Renal pelvis (tissue), 12 donors: ENCODE data around the gene C10orf62. TPM values are rescaled to one million over a fixed set of nuclear protein-coding genes. Genes with fewer than 3 reads are reported as not detected.
"Not testable (repeated sequence)": the region's sequence is repeated elsewhere in the genome, so short reads cannot be mapped to it uniquely, and the experiment has no call there.

Source experiments
- DNase-seq: peaks from one replicate; pipeline ENCODE4 v3.0.0-alpha.2; 2013
- long read RNA-seq, 16 experiments: transcript quantifications; one replicate each; lab custom pipeline, GENCODE V29; 2026
- polyA plus RNA-seq, 3 donors: library from polyadenylated mRNA; unstranded; fragments of 120-200 nt; gene quantifications; one replicate each; pipeline ENCODE4 v1.2.1, GENCODE V29; 2013; ENCODE audit not compliant: insufficient read length in 3 of 3

Gene C10orf62
- polyA plus RNA-seq: 1 to 10 TPM in 2 of 3 donors, under 1 TPM in 1; 0.31 to 3.5 (median 1.3) TPM
- long read RNA-seq, donor 1: 0 reads
- long read RNA-seq, donor 2: 0 reads
- long read RNA-seq, donor 3: 0 reads
- long read RNA-seq, donor 4: 0 reads
- long read RNA-seq, donor 5: 0 reads
- long read RNA-seq, donor 6, partial matches to known transcripts: 0 of 1 reads
- long read RNA-seq, donor 6, other reads (novel, unspliced or antisense): 0 of 1 reads
- long read RNA-seq, donor 7: 0 reads
- long read RNA-seq, donor 8: 0 reads
- long read RNA-seq, donor 9: 0 reads
- long read RNA-seq, donor 10: 0 reads
- long read RNA-seq, donor 11, partial matches to known transcripts: 0 of 1 reads
- long read RNA-seq, donor 11, other reads (novel, unspliced or antisense): 0 of 1 reads
- long read RNA-seq, donor 12, partial matches to known transcripts: 0 of 1 reads
- long read RNA-seq, donor 12, other reads (novel, unspliced or antisense): 0 of 1 reads
- long read RNA-seq, donor 13, partial matches to known transcripts: 0 of 1 reads
- long read RNA-seq, donor 13, other reads (novel, unspliced or antisense): 0 of 1 reads
- long read RNA-seq, donor 14: 0 reads
- long read RNA-seq, donor 15: 0 reads
- long read RNA-seq, donor 16: 0 reads

- DNase-seq: no peak
These were observed at the start of gene C10orf62 for GRCh38 chr10:97589479-97589878. Gene C10orf62 (plus strand): TSS chr10:97589721. CDS start chr10:97589898, 177 bp downstream.

- DNase-seq: no peak
These were observed 48.6 kb upstream of the C10orf62 start for GRCh38 chr10:97540669-97541500.

- no peak for DNase-seq
These were observed 47.1 kb upstream of the C10orf62 start for GRCh38 chr10:97542169-97543024.

- no peak for DNase-seq
These were observed 46.4 kb upstream of the C10orf62 start for GRCh38 chr10:97543025-97543546.

GRCh38 chr10:97546456-97547270 lies 42.9 kb upstream of the C10orf62 start:
- no peak for DNase-seq

GRCh38 chr10:97547271-97547600 lies 42.3 kb upstream of the C10orf62 start:
- no peak for DNase-seq

GRCh38 chr10:97547962-97548361 lies 41.6 kb upstream of the C10orf62 start:
- DNase-seq: no peak

- DNase-seq: no peak
These were observed 40.6 kb upstream of the C10orf62 start for GRCh38 chr10:97548828-97549455.

- no peak for DNase-seq
These were observed 39.8 kb upstream of the C10orf62 start for GRCh38 chr10:97549587-97550322.

- DNase-seq: no peak
These were observed 39.0 kb upstream of the C10orf62 start for GRCh38 chr10:97550336-97551149.

GRCh38 chr10:97551271-97551670 lies 38.2 kb upstream of the C10orf62 start:
- DNase-seq: no peak

- peak; percentile 58 for DNase-seq
These were observed 35.9 kb upstream of the C10orf62 start for GRCh38 chr10:97553575-97554031.

GRCh38 chr10:97554336-97554735 lies 35.2 kb upstream of the C10orf62 start:
- DNase-seq: not testable (repeated sequence)

- DNase-seq: not testable (repeated sequence)
These were observed 34.0 kb upstream of the C10orf62 start for GRCh38 chr10:97555541-97555940.

- DNase-seq: not testable (repeated sequence)
These were observed 28.7 kb upstream of the C10orf62 start for GRCh38 chr10:97560731-97561381.

GRCh38 chr10:97561386-97562077 lies 28.0 kb upstream of the C10orf62 start:
- DNase-seq: not testable (repeated sequence)

- DNase-seq: not testable (repeated sequence)
These were observed 27.2 kb upstream of the C10orf62 start for GRCh38 chr10:97562329-97562728.
